Measurements from ENCODE around the gene TOB2.
"Not testable (repeated sequence)": the region's sequence is repeated elsewhere in the genome, so short reads cannot be mapped to it uniquely, and the experiment has no call there.

The TOB2 gene

DNA sequence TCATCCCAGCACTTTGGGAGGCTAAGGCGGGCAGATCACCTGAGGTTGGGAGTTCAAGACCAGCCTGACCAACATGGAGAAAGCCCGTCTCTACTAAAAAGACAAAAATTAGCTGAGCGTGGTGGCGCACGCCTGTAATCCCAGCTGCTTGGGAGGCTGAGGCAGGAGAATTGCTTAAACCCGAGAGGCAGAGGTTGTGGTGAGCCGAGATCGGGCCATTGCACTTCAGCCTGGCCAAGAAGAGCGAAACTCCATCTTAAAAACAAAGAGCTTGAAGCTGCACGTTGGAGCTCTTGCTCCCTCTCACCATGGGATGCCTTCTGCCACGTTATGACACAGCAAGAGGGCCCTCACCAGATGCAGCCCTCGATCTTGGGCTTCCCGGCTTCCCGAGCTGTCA is 43.8 kb downstream of the TOB2 start:
- not testable (repeated sequence) for H3K4me3 ChIP-seq (ENCODE audit: low read length); DNase-seq (ENCODE audit: low read depth, low spot score); H3K9me3 ChIP-seq (ENCODE audit: control insufficient read depth, insufficient read depth, low read length); H3K36me3 ChIP-seq (ENCODE audit: control insufficient read depth, insufficient read depth, low read length); H3K27me3 ChIP-seq (ENCODE audit: control insufficient read depth, insufficient read depth, low read length); H3K4me1 ChIP-seq (ENCODE audit: control insufficient read depth, insufficient read depth, low read length); H3K27ac ChIP-seq (ENCODE audit: low read length)
- WGBS (ENCODE audit: insufficient coverage, insufficient read length): no CpG with 5 or more reads among the region's 14 CpGs

DNA sequence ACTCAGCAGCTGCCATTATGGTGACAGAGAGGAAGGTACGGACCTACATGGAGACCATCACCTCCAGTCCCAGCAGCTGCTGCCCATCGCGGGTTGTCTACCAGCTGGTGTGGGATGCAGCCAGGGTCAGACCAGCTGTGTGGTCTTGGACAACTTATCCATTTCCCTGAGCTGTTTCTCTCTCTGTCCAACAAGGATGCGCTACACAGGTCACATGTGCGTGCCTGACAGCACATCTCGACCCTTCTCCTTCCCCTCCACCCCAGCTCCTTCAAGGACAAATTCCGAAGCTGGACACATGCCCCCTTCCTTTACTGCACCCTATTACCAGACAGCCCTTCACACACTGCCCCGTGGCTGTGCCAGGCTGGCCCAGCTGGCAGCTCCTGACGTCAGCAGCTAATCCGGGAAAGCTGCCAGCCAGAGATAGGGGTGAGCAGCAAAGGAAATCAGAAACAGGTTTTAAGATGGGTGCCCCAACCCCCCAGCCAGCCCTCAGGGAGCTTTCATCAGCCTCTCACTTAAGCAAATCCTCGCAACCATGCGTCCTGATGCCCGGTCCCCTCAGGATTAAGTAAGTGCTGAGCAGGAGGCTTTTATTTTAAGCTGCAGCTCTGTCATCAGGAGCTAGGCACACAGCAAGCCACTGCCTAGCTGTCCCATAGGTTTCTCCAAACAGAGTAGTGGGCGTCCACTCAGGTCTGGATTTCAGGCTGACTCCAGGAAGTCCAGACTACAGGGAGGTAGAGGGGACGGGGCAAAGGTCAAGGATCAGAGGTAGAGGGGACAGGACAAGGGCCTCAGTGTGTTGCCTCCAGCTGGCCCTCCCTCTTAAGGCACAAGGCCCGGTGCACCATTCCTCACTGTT is 44.6 kb downstream of the TOB2 start:
- no peaks in the 10 kb centered on the region for H3K9me3 ChIP-seq (ENCODE audit: control insufficient read depth, insufficient read depth, low read length)
- no peak for DNase-seq (ENCODE audit: low read depth, low spot score)
- H3K4me3 ChIP-seq (ENCODE audit: low read length): no peak overlapping the region
- no peak overlapping the region for H3K27ac ChIP-seq (ENCODE audit: low read length)
- WGBS (ENCODE audit: insufficient coverage, insufficient read length): no CpG with 5 or more reads among the region's 16 CpGs
- H3K27me3 ChIP-seq (ENCODE audit: control insufficient read depth, insufficient read depth, low read length): no peaks in the 10 kb centered on the region
- no peaks in the 10 kb centered on the region for H3K4me1 ChIP-seq (ENCODE audit: control insufficient read depth, insufficient read depth, low read length)
- no peaks in the 10 kb centered on the region for H3K36me3 ChIP-seq (ENCODE audit: control insufficient read depth, insufficient read depth, low read length)

DNA sequence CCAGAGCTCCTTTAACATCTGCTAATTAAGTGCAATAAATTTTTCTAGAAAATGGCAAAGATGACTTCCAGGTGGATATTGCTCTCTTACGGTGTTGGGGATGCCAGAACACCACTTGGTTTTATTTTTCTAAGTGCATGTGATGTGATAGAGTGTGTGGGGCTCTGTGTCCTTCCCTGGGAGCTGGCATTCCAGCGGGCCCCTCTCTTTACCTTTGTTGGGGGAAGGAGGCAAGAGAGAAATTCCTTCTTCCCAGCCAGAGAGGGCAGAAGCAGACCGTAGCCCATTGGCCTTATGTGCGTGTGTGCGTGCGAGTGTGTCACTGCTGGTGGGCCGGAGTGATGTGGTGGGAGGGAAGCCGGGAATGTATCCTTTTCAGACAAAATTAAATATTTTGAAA is 47.7 kb downstream of the TOB2 start:
- H3K27me3 ChIP-seq (ENCODE audit: control insufficient read depth, insufficient read depth, low read length): no peaks in the 10 kb centered on the region
- no peak overlapping the region for H3K27ac ChIP-seq (ENCODE audit: low read length)
- no peak overlapping the region for H3K4me3 ChIP-seq (ENCODE audit: low read length)
- H3K4me1 ChIP-seq (ENCODE audit: control insufficient read depth, insufficient read depth, low read length): no peaks in the 10 kb centered on the region
- H3K9me3 ChIP-seq (ENCODE audit: control insufficient read depth, insufficient read depth, low read length): no peaks in the 10 kb centered on the region
- no peak for DNase-seq (ENCODE audit: low read depth, low spot score)
- H3K36me3 ChIP-seq (ENCODE audit: control insufficient read depth, insufficient read depth, low read length): 0 out of 2 replicates have a peak, but pooled peaks cover 2% of the 10 kb centered on the region
- WGBS (ENCODE audit: insufficient coverage, insufficient read length): no CpG with 5 or more reads among the region's 8 CpGs

DNA sequence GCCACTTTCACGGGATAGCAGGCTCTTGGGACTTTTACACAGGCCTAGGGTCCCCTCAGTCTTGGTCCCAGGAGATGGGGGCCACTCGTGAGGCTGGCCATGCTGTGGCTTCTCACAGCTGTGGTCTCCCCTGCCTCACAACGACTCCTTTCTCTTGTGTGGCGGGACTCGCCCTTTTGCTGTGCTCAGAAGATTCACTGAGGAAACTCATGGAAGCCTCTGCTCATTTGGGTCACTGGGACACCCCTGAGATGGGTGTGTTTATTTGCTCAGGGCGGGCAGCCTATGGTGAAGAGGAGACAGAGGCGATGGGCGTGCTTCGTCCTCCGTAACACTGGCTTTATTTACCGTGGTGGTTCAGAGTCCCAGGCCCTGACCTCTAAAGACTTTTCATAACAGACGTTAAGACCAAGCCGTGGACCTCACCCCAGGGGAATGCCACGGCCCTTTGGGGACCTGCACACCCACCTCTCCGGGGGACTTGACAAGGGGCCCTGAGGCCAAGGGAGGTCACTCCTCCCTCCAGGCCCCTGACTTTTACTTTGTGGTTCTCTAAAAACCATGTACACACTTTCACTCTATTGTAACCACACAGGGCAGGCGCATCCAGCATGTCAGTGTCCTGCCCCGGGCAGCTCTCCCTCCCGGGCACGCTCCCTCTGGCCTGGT is 49.3 kb downstream of the TOB2 start:
- Histone ChIP-seq H3K27me3 (ENCODE audit: control insufficient read depth, insufficient read depth, low read length) (no peaks in the 10 kb centered on the region), H3K36me3 (ENCODE audit: control insufficient read depth, insufficient read depth, low read length) (0 out of 2 replicates have a peak, but pooled peaks cover 2% of the 10 kb centered on the region), H3K4me1 (ENCODE audit: control insufficient read depth, insufficient read depth, low read length) (no peaks in the 10 kb centered on the region), H3K27ac (ENCODE audit: low read length) (no peak overlapping the region), H3K9me3 (ENCODE audit: control insufficient read depth, insufficient read depth, low read length) (no peaks in the 10 kb centered on the region), H3K4me3 (ENCODE audit: low read length) (no peak overlapping the region)
- DNase-seq (ENCODE audit: low read depth, low spot score): no peak
- WGBS (ENCODE audit: insufficient coverage, insufficient read length): no CpG with 5 or more reads among the region's 19 CpGs

DNA sequence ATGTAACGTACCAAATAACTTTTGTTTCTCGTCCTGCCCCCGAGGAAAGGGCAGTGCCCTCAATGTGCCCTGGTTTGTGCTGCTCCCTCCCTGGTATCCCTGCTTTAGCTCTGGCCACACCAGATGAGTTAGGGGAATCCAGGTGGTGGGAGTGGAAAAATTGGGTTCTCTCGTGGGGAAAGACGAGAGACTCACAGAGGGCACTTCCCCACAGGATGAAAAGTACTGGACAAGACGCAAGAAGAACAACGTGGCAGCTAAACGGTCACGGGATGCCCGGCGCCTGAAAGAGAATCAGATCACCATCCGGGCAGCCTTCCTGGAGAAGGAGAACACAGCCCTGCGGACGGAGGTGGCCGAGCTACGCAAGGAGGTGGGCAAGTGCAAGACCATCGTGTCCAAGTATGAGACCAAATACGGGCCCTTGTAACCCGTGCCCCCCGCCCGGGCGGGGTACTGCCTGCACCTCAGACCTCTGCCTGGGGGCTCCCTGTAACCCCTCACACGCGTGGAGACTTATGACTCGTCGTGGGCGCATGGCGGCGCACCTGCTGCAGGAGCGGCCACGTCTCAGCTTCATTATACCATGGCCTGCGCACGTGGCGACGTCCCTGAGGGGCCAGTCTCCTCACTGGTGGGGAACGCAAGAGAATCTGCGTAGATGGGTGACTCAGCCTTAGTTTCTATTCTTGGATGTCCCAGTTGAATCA is 50.9 kb downstream of the TOB2 start:
- H3K4me1 ChIP-seq (ENCODE audit: control insufficient read depth, insufficient read depth, low read length): no peaks in the 10 kb centered on the region
- H3K36me3 ChIP-seq (ENCODE audit: control insufficient read depth, insufficient read depth, low read length): 0 out of 2 replicates have a peak, but pooled peaks cover 2% of the 10 kb centered on the region
- H3K9me3 ChIP-seq (ENCODE audit: control insufficient read depth, insufficient read depth, low read length): no peaks in the 10 kb centered on the region
- no peak for DNase-seq (ENCODE audit: low read depth, low spot score)
- no peaks in the 10 kb centered on the region for H3K27me3 ChIP-seq (ENCODE audit: control insufficient read depth, insufficient read depth, low read length)
- no peak overlapping the region for H3K27ac ChIP-seq (ENCODE audit: low read length)
- no CpG with 5 or more reads among the region's 37 CpGs for WGBS (ENCODE audit: insufficient coverage, insufficient read length)
- H3K4me3 ChIP-seq (ENCODE audit: low read length): no peak overlapping the region

DNA sequence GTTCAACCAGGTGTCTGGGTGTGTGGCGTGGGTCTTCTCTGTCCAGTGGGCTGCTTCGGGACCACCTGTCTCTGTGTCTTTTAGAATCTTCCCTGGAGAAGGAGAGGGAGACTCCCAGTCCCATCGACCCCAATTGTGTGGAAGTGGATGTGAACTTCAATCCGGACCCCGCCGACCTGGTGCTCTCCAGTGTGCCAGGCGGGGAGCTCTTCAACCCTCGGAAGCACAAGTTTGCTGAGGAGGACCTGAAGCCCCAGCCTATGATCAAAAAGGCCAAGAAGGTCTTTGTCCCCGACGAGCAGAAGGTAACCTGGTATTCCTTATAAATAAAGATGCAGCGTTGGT is 52.6 kb downstream of the TOB2 start:
- no peaks in the 10 kb centered on the region for H3K4me1 ChIP-seq (ENCODE audit: control insufficient read depth, insufficient read depth, low read length)
- no peak overlapping the region for H3K4me3 ChIP-seq (ENCODE audit: low read length)
- H3K27me3 ChIP-seq (ENCODE audit: control insufficient read depth, insufficient read depth, low read length): no peaks in the 10 kb centered on the region
- H3K9me3 ChIP-seq (ENCODE audit: control insufficient read depth, insufficient read depth, low read length): no peaks in the 10 kb centered on the region
- no peak for DNase-seq (ENCODE audit: low read depth, low spot score)
- WGBS (ENCODE audit: insufficient coverage, insufficient read length): no CpG with 5 or more reads among the region's 11 CpGs
- 0 out of 2 replicates have a peak, but pooled peaks cover 2% of the 10 kb centered on the region for H3K36me3 ChIP-seq (ENCODE audit: control insufficient read depth, insufficient read depth, low read length)
- H3K27ac ChIP-seq (ENCODE audit: low read length): no peak overlapping the region

DNA sequence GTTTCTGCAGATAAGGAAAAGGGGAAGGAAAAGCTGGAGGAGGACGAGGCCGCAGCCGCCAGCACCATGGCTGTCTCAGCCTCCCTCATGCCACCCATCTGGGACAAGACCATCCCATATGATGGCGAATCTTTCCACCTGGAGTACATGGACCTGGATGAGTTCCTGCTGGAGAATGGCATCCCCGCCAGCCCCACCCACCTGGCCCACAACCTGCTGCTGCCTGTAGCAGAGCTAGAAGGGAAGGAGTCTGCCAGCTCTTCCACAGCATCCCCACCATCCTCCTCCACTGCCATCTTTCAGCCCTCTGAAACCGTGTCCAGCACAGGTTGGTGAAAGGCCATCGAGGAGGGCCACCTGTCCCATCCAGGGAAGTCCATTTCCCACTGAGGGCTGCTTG is 59.3 kb downstream of the TOB2 start:
- H3K4me3 ChIP-seq (ENCODE audit: low read length): no peak overlapping the region
- no CpG with 5 or more reads among the region's 7 CpGs for WGBS (ENCODE audit: insufficient coverage, insufficient read length)
- DNase-seq (ENCODE audit: low read depth, low spot score): no peak
- H3K27ac ChIP-seq (ENCODE audit: low read length): no peak overlapping the region
- H3K9me3 ChIP-seq (ENCODE audit: control insufficient read depth, insufficient read depth, low read length): no peaks in the 10 kb centered on the region
- no peaks in the 10 kb centered on the region for H3K27me3 ChIP-seq (ENCODE audit: control insufficient read depth, insufficient read depth, low read length)
- H3K36me3 ChIP-seq (ENCODE audit: control insufficient read depth, insufficient read depth, low read length): no peaks in the 10 kb centered on the region
- H3K4me1 ChIP-seq (ENCODE audit: control insufficient read depth, insufficient read depth, low read length): no peaks in the 10 kb centered on the region

DNA sequence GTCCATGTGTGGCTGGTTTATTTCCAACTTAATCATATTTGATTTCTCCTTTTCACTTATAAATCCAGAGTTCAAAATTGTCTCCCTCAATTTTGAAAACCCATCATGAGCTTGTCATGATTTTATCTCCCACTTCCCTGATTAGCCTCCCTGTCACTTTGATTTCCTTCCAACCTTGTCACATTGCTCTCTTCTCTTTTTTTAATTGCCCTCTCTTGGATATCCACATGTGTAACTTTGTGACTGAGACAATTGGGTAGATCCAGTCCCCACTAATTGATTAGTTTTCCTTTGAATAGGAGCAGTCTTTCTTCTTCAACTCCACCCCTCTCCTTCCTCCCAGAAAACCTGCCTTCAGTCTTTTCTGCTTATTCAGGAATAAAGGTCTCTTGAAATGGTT is 62.5 kb downstream of the TOB2 start:
- H3K4me1 ChIP-seq (ENCODE audit: control insufficient read depth, insufficient read depth, low read length): no peaks in the 10 kb centered on the region
- H3K27ac ChIP-seq (ENCODE audit: low read length): no peak overlapping the region
- H3K9me3 ChIP-seq (ENCODE audit: control insufficient read depth, insufficient read depth, low read length): no peaks in the 10 kb centered on the region
- H3K27me3 ChIP-seq (ENCODE audit: control insufficient read depth, insufficient read depth, low read length): no peaks in the 10 kb centered on the region
- H3K36me3 ChIP-seq (ENCODE audit: control insufficient read depth, insufficient read depth, low read length): no peaks in the 10 kb centered on the region
- no peak overlapping the region for H3K4me3 ChIP-seq (ENCODE audit: low read length)
- DNase-seq (ENCODE audit: low read depth, low spot score): no peak

All from iPS DF 6.9 (cell line).